Smooth muscle cell (in vitro differentiated cells): ENCODE results near the gene NHLRC2. TPM values are rescaled to one million over a fixed set of nuclear protein-coding genes. Genes with fewer than 3 reads are reported as not detected.

ENCODE experiments used
- DNase-seq: peaks from one replicate; lab custom pipeline; 2025; ENCODE audit not compliant: unreplicated experiment; lab: John Stamatoyannopoulos, UW
- H2AFZ ChIP-seq: fragments of 200-600 bp; sonication (generic); 2 replicates; pipeline ENCODE4 v1.6.0; 2016; ENCODE audit warnings: antibody characterized with exemption, low read depth, mild to moderate bottlenecking
- H3F3A ChIP-seq: fragments of 200-600 bp; sonication (generic); 2 replicates; pipeline ENCODE4 v1.6.0; 2017; ENCODE audit warnings: antibody characterized with exemption, low read depth
- H3K27ac ChIP-seq: fragments of 200-600 bp; sonication (generic); 2 replicates; pipeline ENCODE4 v1.5.1; 2016; ENCODE audit warnings: low read depth, mild to moderate bottlenecking
- H3K27me3 ChIP-seq: fragments of 200-600 bp; sonication (generic); 2 replicates; pipeline ENCODE4 v1.6.1; 2016; ENCODE audit warnings: low read depth, mild to moderate bottlenecking
- H3K36me3 ChIP-seq: fragments of 200-600 bp; sonication (generic); 2 replicates; pipeline ENCODE4 v1.5.1; 2016; ENCODE audit warnings: low read depth
- H3K4me1 ChIP-seq: fragments of 200-600 bp; sonication (generic); 2 replicates; pipeline ENCODE4 v1.5.1; 2016; ENCODE audit warnings: low read depth
- H3K4me2 ChIP-seq: fragments of 200-600 bp; sonication (generic); 2 replicates; pipeline ENCODE4 v1.6.0; 2016; ENCODE audit warnings: mild to moderate bottlenecking
- H3K4me3 ChIP-seq: fragments of 200-600 bp; sonication (generic); 2 replicates; pipeline ENCODE4 v1.5.1; 2016; ENCODE audit warnings: mild to moderate bottlenecking
- H3K79me2 ChIP-seq: fragments of 200-600 bp; sonication (generic); 2 replicates; pipeline ENCODE4 v1.6.0; 2016; ENCODE audit warnings: low read depth, mild to moderate bottlenecking
- H3K9ac ChIP-seq: fragments of 200-600 bp; sonication (generic); 2 replicates; pipeline ENCODE4 v1.6.0; 2016; ENCODE audit warnings: low read depth
- H3K9me3 ChIP-seq: fragments of 200-600 bp; sonication (generic); replicated peaks from 2 replicates; pipeline ENCODE4 v1.5.1; 2016; ENCODE audit warnings: low read depth
- H4K20me1 ChIP-seq: fragments of 200-600 bp; sonication (generic); 2 replicates; pipeline ENCODE4 v1.6.0; 2016; ENCODE audit warnings: low read depth
- CTCF ChIP-seq: fragments of 200-600 bp; sonication (generic); IDR thresholded peaks from 2 replicates; pipeline ENCODE4 v1.5.1; 2017; ENCODE audit warnings: borderline replicate concordance, mild to moderate bottlenecking, antibody characterized with exemption; ENCODE audit not compliant: insufficient read depth, poor library complexity, severe bottlenecking
- WGBS: methylation state at CpG from one replicate; pipeline ENCODE4 v1.1.7; 2016; ENCODE audit warnings: low lambda C conversion rate; 5-methylcytosine and 5-hydroxymethylcytosine counted together
- polyA plus RNA-seq: library from polyadenylated mRNA; unstranded; fragments of >200 nt; fragmentation: Nextera tagmentation; extraction: Ambion mirVana; gene quantifications from 2 replicates; pipeline ENCODE4 v1.2.1, GENCODE V29; 2016
- total RNA-seq: library from RNA; depleted of rRNA; stranded (reverse); fragments of >200 nt; gene quantifications from 2 replicates; pipeline ENCODE4 v1.2.3, GENCODE V29; 2014

NHLRC2 gene
- total and polyA plus RNA-seq, 2 experiments from 2014 or later, result 5.1 to 14.4 TPM

- H3K4me2 ChIP-seq, result no peak overlapping the region
- no peak overlapping the region for H3K9ac ChIP-seq
- H3F3A ChIP-seq, result no peaks in the 10 kb centered on the region
- WGBS, result 79% methylated on average over 8 of the region's 8 CpGs
- H3K9me3 ChIP-seq, result no peaks in the 10 kb centered on the region
- H3K4me3 ChIP-seq, result no peak overlapping the region
- DNase-seq, result no peak
- H3K27ac ChIP-seq, result no peak overlapping the region
- no peaks in the 10 kb centered on the region for H3K27me3 ChIP-seq
- no peaks in the 10 kb centered on the region for H3K4me1 ChIP-seq
- H4K20me1 ChIP-seq, result no peaks in the 10 kb centered on the region
- no peak for TF ChIP-seq CTCF
- H3K79me2 ChIP-seq, result no peaks in the 10 kb centered on the region
- H2AFZ ChIP-seq, result no peak overlapping the region
- H3K36me3 ChIP-seq, result no peaks in the 10 kb centered on the region
These were observed 79.6 kb downstream of the NHLRC2 start for GRCh38 chr10:113933894-113934532.

- no peaks in the 10 kb centered on the region for H3K9me3 ChIP-seq
- H3K79me2 ChIP-seq, result no peaks in the 10 kb centered on the region
- no peak overlapping the region for H2AFZ ChIP-seq
- DNase-seq, result no peak
- no peaks in the 10 kb centered on the region for H3K36me3 ChIP-seq
- TF ChIP-seq CTCF, result no peak
- no peak overlapping the region for H3K9ac ChIP-seq
- no peaks in the 10 kb centered on the region for H4K20me1 ChIP-seq
- no peaks in the 10 kb centered on the region for H3F3A ChIP-seq
- no peak overlapping the region for H3K4me2 ChIP-seq
- no peaks in the 10 kb centered on the region for H3K4me1 ChIP-seq
- H3K4me3 ChIP-seq, result no peak overlapping the region
- no peaks in the 10 kb centered on the region for H3K27me3 ChIP-seq
- no peak overlapping the region for H3K27ac ChIP-seq
These were observed 82.8 kb downstream of the NHLRC2 start for GRCh38 chr10:113937258-113937657.

GRCh38 chr10:113937756-113938155, 83.3 kb downstream of the NHLRC2 start:
- Histone ChIP-seq H3K9me3 (no peaks in the 10 kb centered on the region), H4K20me1 (no peaks in the 10 kb centered on the region), H3K79me2 (no peaks in the 10 kb centered on the region), H3K4me2 (no peak overlapping the region), H2AFZ (no peak overlapping the region), H3K27me3 (no peaks in the 10 kb centered on the region), H3K4me1 (no peaks in the 10 kb centered on the region), H3F3A (no peaks in the 10 kb centered on the region), H3K27ac (no peak overlapping the region), H3K4me3 (no peak overlapping the region), H3K36me3 (no peaks in the 10 kb centered on the region), H3K9ac (no peak overlapping the region)
- 81% methylated on average over 7 of the region's 7 CpGs for WGBS
- no peak for TF ChIP-seq CTCF
- no peak for DNase-seq

GRCh38 chr10:113939212-113939860, 84.9 kb downstream of the NHLRC2 start:
- H3K4me1 ChIP-seq, result no peaks in the 10 kb centered on the region
- DNase-seq, result no peak
- no peak overlapping the region for H3K4me3 ChIP-seq
- 89% methylated on average over 7 of the region's 7 CpGs for WGBS
- no peaks in the 10 kb centered on the region for H3K79me2 ChIP-seq
- H3K4me2 ChIP-seq, result no peak overlapping the region
- H4K20me1 ChIP-seq, result no peaks in the 10 kb centered on the region
- no peak overlapping the region for H3K9ac ChIP-seq
- H3F3A ChIP-seq, result no peaks in the 10 kb centered on the region
- no peak for TF ChIP-seq CTCF
- H3K36me3 ChIP-seq, result no peaks in the 10 kb centered on the region
- H2AFZ ChIP-seq, result no peak overlapping the region
- H3K27me3 ChIP-seq, result no peaks in the 10 kb centered on the region
- no peaks in the 10 kb centered on the region for H3K9me3 ChIP-seq
- no peak overlapping the region for H3K27ac ChIP-seq
